ENCODE results near the gene NXN.
"Not testable (repeated sequence)": the region's sequence is repeated elsewhere in the genome, so short reads cannot be mapped to it uniquely, and the experiment has no call there.

NXN gene

DNA sequence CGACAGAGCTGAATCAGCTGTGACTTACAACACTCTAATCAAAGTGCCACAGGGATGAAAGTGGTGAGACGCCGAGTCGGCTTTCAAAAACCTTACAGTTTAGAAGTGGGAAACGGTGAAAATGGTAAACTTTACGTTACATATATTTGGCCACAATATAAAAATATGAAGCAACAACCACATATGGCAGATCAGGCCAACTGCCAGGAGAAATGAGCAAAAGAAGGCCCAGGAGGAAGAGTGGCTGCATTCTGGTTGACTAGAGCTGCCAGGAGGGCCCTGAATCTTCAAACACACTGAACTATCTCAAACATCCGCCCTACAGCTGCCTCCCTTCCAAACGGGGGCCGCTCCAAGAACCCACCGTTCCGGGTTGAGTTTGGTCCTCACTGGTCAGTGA lies 141.1 kb downstream of the NXN start:
- H3K36me3 Mint-ChIP-seq, result no peaks in the 10 kb centered on the region
- H3K27me3 Mint-ChIP-seq, result peaks cover under 1% of the 10 kb centered on the region
- H3K27ac Mint-ChIP-seq, result no peak overlapping the region
- H3K9me3 Mint-ChIP-seq, result no peaks in the 10 kb centered on the region
- no peaks in the 10 kb centered on the region for H3K4me1 Mint-ChIP-seq
- no peak overlapping the region for H3K4me3 Mint-ChIP-seq

DNA sequence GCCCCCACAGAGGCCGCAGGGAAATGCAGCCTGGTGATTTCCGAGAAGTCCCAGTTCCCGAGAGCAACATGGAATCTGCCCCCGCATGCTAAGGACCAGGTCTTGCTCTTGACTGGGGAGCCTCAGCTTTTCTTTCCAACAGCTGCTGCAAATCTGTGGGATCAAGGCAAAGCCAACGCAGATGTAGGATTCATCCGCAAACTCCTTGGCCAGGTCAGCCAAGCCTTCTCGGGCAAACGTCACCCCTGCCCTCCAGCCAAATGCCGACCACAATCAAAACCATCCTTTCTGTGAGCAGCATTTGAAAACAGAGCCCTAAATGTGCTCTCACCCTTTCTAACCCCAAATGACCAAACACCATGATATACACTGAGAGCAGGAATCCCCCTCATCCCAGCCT lies 143.4 kb downstream of the NXN start:
- Mint-ChIP-seq H3K36me3 (no peaks in the 10 kb centered on the region), H3K27ac (no peak overlapping the region), H3K9me3 (no peaks in the 10 kb centered on the region), H3K4me3 (no peak overlapping the region), H3K27me3 (no peaks in the 10 kb centered on the region), H3K4me1 (no peaks in the 10 kb centered on the region)

DNA sequence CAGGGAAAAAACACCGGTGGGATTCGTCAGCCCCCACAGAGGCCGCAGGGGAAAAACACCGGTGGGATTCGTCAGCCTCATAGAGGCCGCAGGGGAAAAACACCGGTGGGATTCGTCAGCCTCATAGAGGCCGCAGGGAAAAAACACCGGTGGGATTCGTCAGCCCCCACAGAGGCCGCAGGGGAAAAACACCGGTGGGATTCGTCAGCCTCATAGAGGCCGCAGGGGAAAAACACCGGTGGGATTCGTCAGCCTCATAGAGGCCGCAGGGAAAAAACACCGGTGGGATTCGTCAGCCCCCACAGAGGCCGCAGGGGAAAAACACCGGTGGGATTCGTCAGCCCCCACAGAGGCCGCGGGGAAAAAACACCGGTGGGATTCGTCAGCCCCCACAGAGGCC lies 143.9 kb downstream of the NXN start:
- not testable (repeated sequence) for H3K27me3 Mint-ChIP-seq, H3K27ac Mint-ChIP-seq, H3K9me3 Mint-ChIP-seq, H3K4me3 Mint-ChIP-seq, H3K4me1 Mint-ChIP-seq, H3K36me3 Mint-ChIP-seq

DNA sequence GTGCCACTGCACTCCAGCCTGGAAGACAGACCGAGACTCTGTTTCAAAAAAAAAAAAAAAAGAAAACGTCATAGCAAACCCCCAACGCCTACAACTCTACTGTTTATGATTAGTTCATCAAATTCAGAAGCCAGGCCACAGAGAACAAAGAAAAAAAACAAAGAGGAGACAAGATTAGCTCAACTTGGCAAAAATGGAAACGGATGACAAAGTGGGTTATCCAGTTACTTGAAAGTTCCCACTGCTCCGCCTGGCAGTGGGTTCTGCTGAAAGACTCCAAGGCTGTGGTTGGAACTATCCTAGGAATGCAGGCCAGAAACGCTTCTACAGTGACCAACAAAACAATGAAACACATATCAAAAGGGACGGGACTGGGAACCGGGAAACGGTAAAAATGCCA lies 144.3 kb downstream of the NXN start:
- no peaks in the 10 kb centered on the region for H3K27me3 Mint-ChIP-seq
- no peaks in the 10 kb centered on the region for H3K4me1 Mint-ChIP-seq
- no peak overlapping the region for H3K4me3 Mint-ChIP-seq
- H3K9me3 Mint-ChIP-seq, result no peaks in the 10 kb centered on the region
- H3K36me3 Mint-ChIP-seq, result no peaks in the 10 kb centered on the region
- H3K27ac Mint-ChIP-seq, result no peak overlapping the region

DNA sequence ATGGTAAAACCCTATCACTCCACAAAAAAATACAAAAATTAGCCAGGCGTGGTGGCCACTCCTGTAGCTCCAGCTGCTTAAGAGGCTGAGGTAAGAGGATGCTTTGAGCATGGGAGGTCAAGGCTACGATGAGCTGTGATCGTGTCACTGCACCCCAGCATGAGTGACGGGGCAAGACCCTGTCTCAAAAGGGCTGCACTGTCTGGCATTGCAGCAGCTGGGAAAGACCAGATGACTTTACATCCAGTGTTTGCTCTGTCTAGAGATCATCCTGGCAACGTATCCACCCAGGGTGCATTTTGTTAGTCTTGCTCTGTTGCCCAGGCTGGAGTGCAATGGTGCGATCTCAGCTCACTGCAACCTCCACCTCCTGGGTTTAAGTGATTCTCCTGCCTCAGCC lies 145.4 kb downstream of the NXN start:
- no peaks in the 10 kb centered on the region for H3K36me3 Mint-ChIP-seq
- no peak overlapping the region for H3K27ac Mint-ChIP-seq
- no peaks in the 10 kb centered on the region for H3K27me3 Mint-ChIP-seq
- no peak overlapping the region for H3K4me3 Mint-ChIP-seq
- H3K4me1 Mint-ChIP-seq, result no peaks in the 10 kb centered on the region
- no peaks in the 10 kb centered on the region for H3K9me3 Mint-ChIP-seq

DNA sequence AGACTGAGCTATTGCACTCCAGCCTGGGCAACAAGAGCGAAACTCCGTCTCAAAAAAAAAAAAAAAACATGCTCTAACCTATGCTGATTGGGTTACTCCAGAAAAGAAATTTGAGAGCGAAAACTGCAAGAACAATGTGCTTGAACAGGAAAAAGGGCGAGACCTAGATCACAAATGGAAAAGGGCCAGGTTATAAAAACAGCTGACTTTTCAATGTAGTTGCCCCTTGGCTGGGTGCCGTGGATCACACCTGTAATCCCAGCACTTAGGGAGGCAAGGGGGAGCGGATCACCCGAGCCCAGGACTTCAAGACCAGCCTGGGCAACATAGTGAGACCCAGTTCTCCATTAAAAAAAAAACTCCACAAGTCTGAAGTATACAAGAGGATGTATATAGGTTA lies 148.6 kb downstream of the NXN start:
- H3K27ac Mint-ChIP-seq, result no peak overlapping the region
- H3K9me3 Mint-ChIP-seq, result no peaks in the 10 kb centered on the region
- H3K36me3 Mint-ChIP-seq, result no peaks in the 10 kb centered on the region
- H3K4me3 Mint-ChIP-seq, result no peak overlapping the region
- H3K4me1 Mint-ChIP-seq, result no peaks in the 10 kb centered on the region
- H3K27me3 Mint-ChIP-seq, result no peaks in the 10 kb centered on the region

DNA sequence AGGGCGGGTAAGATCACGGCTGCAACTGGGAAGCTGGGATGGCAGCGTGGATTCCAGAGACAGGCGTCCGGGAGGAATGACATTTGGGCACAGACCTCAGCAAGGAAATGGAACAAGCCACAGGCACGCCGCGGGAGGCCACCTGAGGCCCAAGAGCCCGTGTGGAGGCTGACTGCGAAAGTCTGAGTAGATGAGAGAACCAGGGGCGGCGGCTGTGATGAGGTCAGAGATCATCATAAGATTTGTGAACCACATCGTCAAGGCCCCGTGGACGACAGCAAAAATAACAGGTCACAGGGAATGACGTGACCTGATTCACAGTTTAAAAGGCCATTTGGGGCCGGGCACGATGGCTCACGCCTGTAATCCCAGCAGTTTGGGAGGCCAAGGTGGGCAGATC lies 149.2 kb downstream of the NXN start:
- no peaks in the 10 kb centered on the region for H3K27me3 Mint-ChIP-seq
- H3K27ac Mint-ChIP-seq, result no peak overlapping the region
- H3K36me3 Mint-ChIP-seq, result no peaks in the 10 kb centered on the region
- H3K4me1 Mint-ChIP-seq, result no peaks in the 10 kb centered on the region
- H3K9me3 Mint-ChIP-seq, result no peaks in the 10 kb centered on the region
- H3K4me3 Mint-ChIP-seq, result no peak overlapping the region

DNA sequence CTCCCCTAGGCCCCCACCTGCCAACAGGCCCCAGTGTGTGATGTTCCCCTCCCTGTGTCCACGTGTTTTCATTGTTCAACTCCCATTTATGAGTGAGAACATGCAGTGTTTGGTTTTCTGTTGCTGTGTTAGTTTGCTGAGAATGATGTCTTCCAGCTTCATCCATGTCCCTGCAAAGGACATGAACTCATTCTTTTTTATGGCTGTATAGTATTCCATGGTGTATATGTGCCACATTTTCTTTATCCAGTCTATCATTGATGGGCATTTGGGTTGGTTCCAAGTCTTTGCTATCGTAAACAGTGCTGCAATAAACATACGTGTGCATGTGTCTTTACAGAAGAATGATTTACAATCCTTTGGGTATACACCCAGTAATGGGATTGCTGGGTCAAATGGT lies 150.0 kb downstream of the NXN start:
- H3K27me3 Mint-ChIP-seq, H3K4me1 Mint-ChIP-seq, H3K4me3 Mint-ChIP-seq: not testable (repeated sequence)

DNA sequence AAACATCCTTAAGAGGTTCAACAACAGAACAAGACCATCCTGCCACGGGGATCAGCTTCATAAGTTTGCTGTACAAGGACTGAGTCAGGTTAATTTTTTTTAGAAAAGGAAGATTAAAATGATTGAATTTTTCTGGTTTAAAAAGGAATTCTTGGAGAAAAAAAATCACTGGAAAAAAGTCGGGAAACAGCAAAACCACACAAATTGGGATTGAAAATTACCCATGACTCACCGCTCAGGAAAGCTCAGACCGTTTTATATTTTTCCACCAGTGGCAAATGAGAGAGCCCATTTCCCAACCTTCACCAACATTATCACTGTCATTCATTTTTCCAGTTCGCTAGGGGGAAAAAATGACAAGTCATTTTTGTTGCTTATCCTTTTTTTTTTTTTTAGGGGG lies 150.8 kb downstream of the NXN start:
- Mint-ChIP-seq H3K4me1 (no peaks in the 10 kb centered on the region), H3K36me3 (no peaks in the 10 kb centered on the region), H3K27me3 (no peaks in the 10 kb centered on the region), H3K4me3 (no peak overlapping the region), H3K27ac (no peak overlapping the region), H3K9me3 (no peaks in the 10 kb centered on the region)

More for the DNA sequence above, 150.0 kb downstream of the NXN start:
- H3K27ac Mint-ChIP-seq, H3K9me3 Mint-ChIP-seq, H3K36me3 Mint-ChIP-seq: not testable (repeated sequence)

DNA sequence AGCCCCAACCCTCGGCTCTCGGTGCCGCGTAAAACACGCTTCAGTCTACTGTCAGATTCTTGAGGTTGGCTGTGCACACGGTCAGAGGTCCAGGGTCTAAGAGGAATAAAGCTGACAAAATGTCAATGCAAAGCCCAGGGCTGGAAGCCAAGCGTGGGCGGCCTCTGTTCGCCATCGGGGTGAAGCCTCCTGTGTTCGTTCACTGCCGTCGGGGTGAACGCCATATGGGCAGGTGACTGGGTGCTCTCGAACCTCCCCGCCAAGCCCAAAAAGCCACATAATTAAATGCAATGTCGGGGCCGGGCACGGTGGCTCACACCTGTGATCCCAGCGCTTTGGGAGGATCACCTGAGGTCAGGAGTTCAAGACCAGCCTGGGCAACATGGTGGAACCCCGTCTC lies 152.8 kb downstream of the NXN start:
- no peaks in the 10 kb centered on the region for H3K27me3 Mint-ChIP-seq
- no peaks in the 10 kb centered on the region for H3K36me3 Mint-ChIP-seq
- no peak overlapping the region for H3K4me3 Mint-ChIP-seq
- no peaks in the 10 kb centered on the region for H3K9me3 Mint-ChIP-seq
- no peak overlapping the region for H3K27ac Mint-ChIP-seq
- no peaks in the 10 kb centered on the region for H3K4me1 Mint-ChIP-seq

DNA sequence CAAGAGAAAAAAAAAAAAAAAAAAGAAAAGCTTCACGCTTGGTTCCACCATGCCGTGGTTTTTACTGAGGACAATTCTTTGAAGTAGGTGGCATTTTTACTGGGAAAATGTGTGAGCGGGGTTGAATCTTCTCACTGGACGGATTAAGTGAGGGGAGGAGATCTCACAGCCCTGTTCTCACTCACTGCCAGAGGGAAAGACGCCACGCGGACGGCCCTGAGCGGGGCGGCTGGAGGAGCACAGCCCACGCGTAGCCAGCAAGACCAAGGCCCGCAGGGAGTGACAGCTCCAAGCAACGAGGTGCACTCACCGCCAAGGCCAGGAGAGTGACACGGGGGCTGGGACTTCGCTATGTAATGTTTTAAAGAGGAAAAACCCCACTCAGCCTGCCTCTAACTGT lies 154.4 kb downstream of the NXN start:
- Mint-ChIP-seq H3K36me3 (no peaks in the 10 kb centered on the region), H3K4me3 (no peak overlapping the region), H3K9me3 (no peaks in the 10 kb centered on the region), H3K27me3 (no peaks in the 10 kb centered on the region), H3K4me1 (no peaks in the 10 kb centered on the region), H3K27ac (no peak overlapping the region)

DNA sequence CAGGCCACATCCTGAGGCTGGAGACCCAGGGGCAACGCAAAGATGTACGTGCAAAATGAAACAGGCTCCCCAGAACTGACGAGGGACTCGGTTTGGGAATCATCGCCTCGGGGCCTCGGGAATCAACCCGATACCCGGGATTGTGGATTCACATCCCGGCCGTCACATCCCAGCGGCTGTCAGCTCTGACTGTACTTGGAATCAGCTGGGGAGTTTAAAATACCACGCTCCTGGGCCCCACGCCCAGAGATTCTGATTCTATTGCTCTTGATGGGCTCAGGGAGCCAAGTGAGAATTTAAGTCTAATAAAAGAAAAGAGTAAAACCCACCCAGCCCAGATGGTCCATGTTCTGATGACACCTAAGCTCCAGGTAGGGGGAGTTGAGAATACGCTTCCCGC lies 155.2 kb downstream of the NXN start:
- no peak overlapping the region for H3K27ac Mint-ChIP-seq
- H3K4me3 Mint-ChIP-seq, result no peak overlapping the region
- H3K4me1 Mint-ChIP-seq, result no peaks in the 10 kb centered on the region
- no peaks in the 10 kb centered on the region for H3K9me3 Mint-ChIP-seq
- H3K27me3 Mint-ChIP-seq, result no peaks in the 10 kb centered on the region
- no peaks in the 10 kb centered on the region for H3K36me3 Mint-ChIP-seq

DNA sequence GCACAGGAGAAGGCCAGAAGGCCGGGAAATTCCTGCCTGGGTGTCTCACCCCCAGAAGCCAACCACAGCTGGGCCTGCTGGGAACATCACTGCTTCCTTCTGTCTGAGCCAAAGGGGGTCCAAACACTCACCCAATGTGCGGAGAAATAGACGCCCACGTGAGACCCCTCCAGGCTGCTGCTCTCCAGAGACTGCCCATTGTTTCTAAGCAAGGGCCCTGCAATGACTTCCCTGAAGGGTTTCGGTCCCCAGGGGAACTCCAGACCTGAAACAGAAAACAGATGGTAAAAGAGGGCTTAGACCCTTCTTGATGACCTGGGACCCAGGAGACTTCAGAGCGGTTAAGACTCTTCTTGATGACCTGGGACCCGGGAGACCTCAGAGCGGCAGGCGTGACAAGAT lies 156.1 kb downstream of the NXN start:
- no peaks in the 10 kb centered on the region for H3K4me1 Mint-ChIP-seq
- no peaks in the 10 kb centered on the region for H3K36me3 Mint-ChIP-seq
- H3K27me3 Mint-ChIP-seq, result no peaks in the 10 kb centered on the region
- H3K4me3 Mint-ChIP-seq, result no peak overlapping the region
- H3K27ac Mint-ChIP-seq, result no peak overlapping the region
- no peaks in the 10 kb centered on the region for H3K9me3 Mint-ChIP-seq

DNA sequence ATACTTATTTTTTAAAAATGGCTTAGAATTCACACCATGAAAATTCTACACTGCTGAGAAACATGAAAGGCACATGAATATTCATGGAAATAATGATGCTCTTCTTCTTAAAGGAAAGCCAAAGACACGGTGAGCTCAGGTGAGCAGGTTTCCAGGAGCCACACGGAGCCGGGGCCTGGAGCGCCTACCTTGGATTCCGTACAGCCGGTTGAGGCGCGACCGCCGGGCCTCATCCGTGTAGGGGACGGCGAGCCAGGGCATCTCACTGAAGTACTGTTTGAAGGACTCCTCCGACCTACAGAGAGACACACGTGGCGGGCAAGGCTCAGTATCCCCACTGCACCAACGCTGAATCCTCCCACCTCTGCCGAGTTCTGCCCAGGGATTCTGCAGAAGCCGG lies 160.3 kb downstream of the NXN start:
- no peak overlapping the region for H3K4me3 Mint-ChIP-seq
- H3K27ac Mint-ChIP-seq, result no peak overlapping the region
- no peaks in the 10 kb centered on the region for H3K36me3 Mint-ChIP-seq
- H3K9me3 Mint-ChIP-seq, result no peaks in the 10 kb centered on the region
- H3K4me1 Mint-ChIP-seq, result no peaks in the 10 kb centered on the region
- no peaks in the 10 kb centered on the region for H3K27me3 Mint-ChIP-seq

DNA sequence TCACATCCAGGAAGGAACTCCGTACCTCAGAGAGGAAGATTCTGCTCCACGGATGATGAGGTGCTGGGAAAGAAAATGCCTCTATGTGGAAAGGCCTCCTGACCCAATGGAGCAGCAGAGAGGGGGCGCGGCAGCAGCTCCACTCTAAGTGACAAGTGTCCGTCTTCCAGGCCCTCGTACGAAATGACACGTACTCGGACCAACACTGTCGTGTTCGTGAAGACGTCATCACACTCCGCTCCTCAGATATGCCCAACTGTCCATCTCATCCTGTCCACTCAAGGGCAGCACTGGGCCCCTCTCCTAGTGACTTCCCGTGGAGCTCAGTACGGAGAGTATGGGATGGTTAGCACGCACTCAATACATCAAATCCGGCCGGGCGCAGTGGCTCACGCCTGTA lies 165.2 kb downstream of the NXN start:
- H3K27ac Mint-ChIP-seq, result no peak overlapping the region
- H3K9me3 Mint-ChIP-seq, result no peaks in the 10 kb centered on the region
- no peaks in the 10 kb centered on the region for H3K36me3 Mint-ChIP-seq
- H3K4me3 Mint-ChIP-seq, result no peak overlapping the region
- no peaks in the 10 kb centered on the region for H3K4me1 Mint-ChIP-seq
- H3K27me3 Mint-ChIP-seq, result no peaks in the 10 kb centered on the region

DNA sequence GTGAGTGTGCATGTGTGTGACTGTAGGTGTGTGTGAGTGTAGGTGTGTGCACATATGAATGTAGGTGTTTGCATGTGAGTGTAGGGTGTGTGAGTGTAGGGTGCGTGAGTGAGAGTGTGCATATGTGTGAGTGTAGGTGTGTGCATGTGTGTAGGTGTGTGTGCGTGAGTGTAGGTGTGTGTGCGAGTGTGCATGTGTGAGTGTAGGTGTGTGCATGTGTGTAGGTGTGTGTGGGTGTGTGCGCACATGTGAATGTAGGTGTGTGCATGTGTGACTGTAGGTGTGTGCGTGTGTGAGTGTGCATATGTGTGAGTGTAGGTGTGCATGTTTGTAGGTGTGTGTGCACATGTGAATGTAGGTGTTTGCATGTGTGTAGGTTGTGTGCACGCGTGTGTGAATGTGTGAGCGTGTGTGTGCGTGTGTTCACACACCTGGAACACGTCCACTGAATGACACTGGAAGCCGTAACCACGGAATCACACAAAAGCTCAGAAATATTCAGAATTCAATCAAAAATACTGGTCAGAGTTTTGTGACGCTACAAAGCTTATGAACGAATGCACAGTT lies 166.9 kb downstream of the NXN start:
- no peaks in the 10 kb centered on the region for H3K27me3 Mint-ChIP-seq
- no peaks in the 10 kb centered on the region for H3K36me3 Mint-ChIP-seq
- no peaks in the 10 kb centered on the region for H3K9me3 Mint-ChIP-seq
- H3K4me1 Mint-ChIP-seq, result no peaks in the 10 kb centered on the region
- H3K4me3 Mint-ChIP-seq, result no peak overlapping the region
- H3K27ac Mint-ChIP-seq, result no peak overlapping the region

DNA sequence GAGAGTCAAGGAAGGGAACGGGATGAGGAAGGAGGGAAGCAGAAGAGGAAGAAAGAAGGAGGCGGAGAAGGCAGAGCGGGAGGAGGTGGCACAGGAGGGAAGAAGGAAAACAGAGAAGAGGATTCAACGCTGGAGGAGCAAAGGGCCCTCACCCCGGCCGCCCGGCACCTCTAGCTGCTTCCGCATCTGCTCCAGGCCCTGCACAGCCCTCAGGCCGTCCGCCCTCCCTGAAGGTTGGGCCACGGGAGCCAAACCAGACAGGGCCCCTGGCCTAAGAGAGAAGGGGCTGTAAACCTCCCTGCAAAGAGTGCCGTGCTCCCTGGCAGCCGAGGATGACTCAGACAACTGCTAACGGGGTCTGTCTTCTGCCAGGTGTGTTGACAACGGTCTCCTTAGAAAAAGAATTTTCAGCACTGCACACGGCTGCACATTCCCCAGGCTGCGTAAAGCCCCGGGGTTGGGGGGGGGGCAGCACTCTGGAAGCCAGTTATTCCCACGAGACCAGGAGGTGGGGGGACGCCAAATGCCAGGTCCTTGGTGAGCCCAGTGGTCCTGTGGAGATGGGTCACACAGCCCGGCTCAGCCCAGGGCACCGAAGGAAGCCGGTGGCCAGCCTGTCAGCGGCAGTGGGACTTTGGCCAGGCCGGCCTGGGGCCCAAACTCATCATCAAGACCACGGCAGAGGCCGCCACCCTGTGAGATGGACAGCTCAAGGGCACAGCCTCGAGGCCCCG lies 168.4 kb downstream of the NXN start:
- Mint-ChIP-seq H3K9me3 (no peaks in the 10 kb centered on the region), H3K27ac (no peak overlapping the region), H3K4me3 (no peak overlapping the region), H3K27me3 (no peaks in the 10 kb centered on the region), H3K4me1 (no peaks in the 10 kb centered on the region), H3K36me3 (no peaks in the 10 kb centered on the region)
